GM15510 (cell line): Measurements from ENCODE around the gene CYP2C18.

Source experiments
- POLR2A ChIP-seq: IDR thresholded peaks from 3 replicates; pipeline ENCODE4 v1.6.1; 2011; ENCODE audit warnings: borderline replicate concordance; ENCODE audit not compliant: insufficient read length; ENCODE audit errors: extremely low read depth

Gene CYP2C18

DNA sequence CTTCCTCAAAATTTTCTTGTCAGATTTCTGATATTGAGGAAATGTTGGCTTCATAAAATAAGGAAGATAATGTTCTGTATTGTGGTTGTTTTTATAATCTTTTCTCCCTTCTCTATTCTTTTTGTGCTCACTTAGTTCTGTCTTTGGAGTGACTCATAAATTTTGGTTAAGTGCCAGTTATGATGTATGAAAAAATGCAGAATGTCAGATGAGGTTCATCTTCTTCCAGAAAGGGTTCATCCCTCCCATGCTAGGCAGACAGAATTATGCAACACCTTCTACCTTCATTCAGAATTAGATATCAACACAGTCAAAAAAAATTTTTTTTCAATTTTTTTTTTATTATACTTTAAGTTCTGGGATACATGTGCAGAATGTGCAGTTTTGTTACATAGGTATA is 42.3 kb downstream of the CYP2C18 start:
- no peak for TF ChIP-seq POLR2A

- no peak for TF ChIP-seq POLR2A
These were observed 51.7 kb downstream of the CYP2C18 start for GRCh38 chr10:94735197-94735596.

DNA sequence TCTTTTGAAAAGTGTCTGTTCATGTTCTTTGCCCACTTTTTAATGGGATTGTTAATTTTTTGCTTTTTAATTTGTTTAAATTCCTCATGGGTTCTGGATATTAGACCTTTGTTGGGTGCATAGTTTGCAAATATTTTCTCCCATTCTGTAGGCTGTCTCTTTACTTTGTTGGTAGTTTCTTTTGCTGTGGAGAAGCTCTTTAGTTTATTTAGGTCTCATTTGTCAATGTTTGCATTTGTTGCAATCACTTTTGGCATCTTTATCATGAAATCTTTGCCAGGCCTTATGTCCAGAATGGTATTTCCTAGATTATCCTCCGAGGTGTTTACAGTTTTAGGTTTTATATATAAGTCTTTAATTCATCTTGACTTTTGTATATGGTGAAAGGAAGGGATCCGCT is 55.1 kb downstream of the CYP2C18 start:
- no peak for TF ChIP-seq POLR2A

DNA sequence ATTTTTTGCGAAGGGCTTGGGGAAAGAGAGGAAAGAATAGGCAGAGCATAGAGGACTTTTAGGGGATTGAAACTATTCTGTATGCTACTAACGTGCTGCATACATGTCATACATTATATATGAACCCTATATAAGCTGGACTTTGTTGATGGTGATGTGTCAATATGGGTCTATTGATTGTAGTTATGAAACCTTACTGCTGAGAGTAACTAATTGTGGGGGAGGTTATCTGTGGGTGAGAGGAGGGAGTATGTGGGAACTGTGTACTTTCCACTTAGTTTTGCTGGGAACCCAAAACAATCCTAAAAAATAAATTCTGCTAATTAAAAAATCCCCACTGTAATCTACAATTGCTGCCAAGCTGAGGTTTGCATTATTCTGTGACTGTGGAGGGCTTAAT is 63.6 kb downstream of the CYP2C18 start:
- no peak for TF ChIP-seq POLR2A

DNA sequence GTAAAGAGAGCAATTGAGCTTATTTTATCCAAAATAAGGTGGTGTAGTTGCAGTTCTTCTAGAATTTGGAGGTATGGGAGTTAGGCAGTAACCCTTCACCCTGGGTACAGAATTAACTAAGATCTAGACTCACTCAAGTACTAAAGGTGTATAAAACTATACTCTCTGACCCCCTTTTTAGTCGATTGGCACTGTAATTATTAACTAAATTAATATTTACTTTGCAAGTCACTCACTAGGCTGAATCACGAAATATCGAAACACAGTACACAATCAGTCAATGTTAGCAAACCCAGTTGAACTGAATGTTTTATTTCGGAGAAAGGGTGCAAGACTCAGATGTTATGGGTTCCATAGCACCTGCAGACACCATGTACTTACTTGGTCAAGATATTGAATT is 64.3 kb downstream of the CYP2C18 start:
- TF ChIP-seq POLR2A = no peak

GRCh38 chr10:94757916-94758315 is 74.4 kb downstream of the CYP2C18 start:
- no peak for TF ChIP-seq POLR2A

- no peak for TF ChIP-seq POLR2A
These were observed 77.2 kb downstream of the CYP2C18 start for GRCh38 chr10:94760586-94761178.

GRCh38 chr10:94762393-94762792 is 78.9 kb downstream of the CYP2C18 start, which contains the start of gene CYP2C19:
TSS of gene CYP2C19 (plus strand) at chr10:94762681. CDS start at chr10:94762706, 25 bp downstream.
- TF ChIP-seq POLR2A = no peak

GRCh38 chr10:94777886-94778458 is 94.4 kb downstream of the CYP2C18 start:
- TF ChIP-seq POLR2A = no peak

DNA sequence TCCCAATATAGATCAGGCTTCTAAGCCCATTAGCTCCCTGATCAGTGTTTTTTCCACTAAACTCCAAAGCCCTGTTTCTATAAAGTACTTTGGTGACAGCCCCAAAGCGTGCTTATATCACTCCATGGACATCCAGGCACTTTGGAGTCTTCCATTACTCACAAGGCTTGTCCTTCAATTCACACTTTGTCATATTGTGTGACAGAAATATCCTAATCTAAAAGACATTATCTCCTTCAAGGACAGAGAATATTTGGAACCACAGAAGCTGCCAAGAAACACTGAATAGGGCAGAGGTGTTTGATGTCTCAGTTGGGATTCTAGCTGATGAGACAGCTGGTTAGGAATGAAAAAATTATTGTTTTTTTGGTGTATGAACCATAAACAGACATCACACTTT is 97.3 kb downstream of the CYP2C18 start:
- no peak for TF ChIP-seq POLR2A

GRCh38 chr10:94784256-94784655 is 100.7 kb downstream of the CYP2C18 start:
- TF ChIP-seq POLR2A = no peak

GRCh38 chr10:94785211-94785610 is 101.7 kb downstream of the CYP2C18 start:
- no peak for TF ChIP-seq POLR2A
